ENCODE measurements around the gene GPANK1. TPM values are rescaled to one million over a fixed set of nuclear protein-coding genes. Genes with fewer than 3 reads are reported as not detected.

GPANK1 gene
- total RNA-seq, 1 donor from 2014 or later = 8.9 TPM

GRCh38 chr6:31619805-31620585, 44.8 kb downstream of the GPANK1 start:
- TF ChIP-seq CTCF (IDR thresholded peaks at IDR 0.05; ENCODE audit: unreplicated experiment) = no peak
- peaks cover 8% of the 10 kb centered on the region for H3K27me3 Mint-ChIP-seq (ENCODE audit: unreplicated experiment)
- peaks cover 36% of the 10 kb centered on the region for H3K4me1 Mint-ChIP-seq (ENCODE audit: unreplicated experiment)
- DNase-seq (ENCODE audit: low spot score) = peak; percentile 82
- peak overlapping the region; percentile 99 for H3K27ac Mint-ChIP-seq (ENCODE audit: unreplicated experiment)
- H3K36me3 Mint-ChIP-seq (ENCODE audit: low read depth, unreplicated experiment) = peaks cover 18% of the 10 kb centered on the region
- H3K4me3 Mint-ChIP-seq (ENCODE audit: unreplicated experiment) = peak overlapping the region; percentile 97
- no peaks in the 10 kb centered on the region for H3K9me3 Mint-ChIP-seq (ENCODE audit: unreplicated experiment)

GRCh38 chr6:31617010-31617409, 47.8 kb downstream of the GPANK1 start:
- Mint-ChIP-seq H3K36me3 (ENCODE audit: low read depth, unreplicated experiment) (peaks cover 5% of the 10 kb centered on the region), H3K9me3 (ENCODE audit: unreplicated experiment) (no peaks in the 10 kb centered on the region), H3K27ac (ENCODE audit: unreplicated experiment) (peak overlapping the region; percentile 7), H3K27me3 (ENCODE audit: unreplicated experiment) (peaks cover 10% of the 10 kb centered on the region), H3K4me3 (ENCODE audit: unreplicated experiment) (no peak overlapping the region), H3K4me1 (ENCODE audit: unreplicated experiment) (peaks cover 39% of the 10 kb centered on the region)
- no peak for DNase-seq (ENCODE audit: low spot score)
- TF ChIP-seq CTCF (IDR thresholded peaks at IDR 0.05; ENCODE audit: unreplicated experiment) = no peak

- peaks cover 12% of the 10 kb centered on the region for H3K27me3 Mint-ChIP-seq (ENCODE audit: unreplicated experiment)
- H3K4me1 Mint-ChIP-seq (ENCODE audit: unreplicated experiment) = peaks cover 29% of the 10 kb centered on the region
- H3K27ac Mint-ChIP-seq (ENCODE audit: unreplicated experiment) = peak overlapping the region; percentile 77
- no peak for DNase-seq (ENCODE audit: low spot score)
- no peaks in the 10 kb centered on the region for H3K9me3 Mint-ChIP-seq (ENCODE audit: unreplicated experiment)
- no peaks in the 10 kb centered on the region for H3K36me3 Mint-ChIP-seq (ENCODE audit: low read depth, unreplicated experiment)
- no peak overlapping the region for H3K4me3 Mint-ChIP-seq (ENCODE audit: unreplicated experiment)
- TF ChIP-seq CTCF (IDR thresholded peaks at IDR 0.05; ENCODE audit: unreplicated experiment) = no peak
These were observed 49.0 kb downstream of the GPANK1 start for GRCh38 chr6:31615748-31616147.

GRCh38 chr6:31614684-31615578, 49.9 kb downstream of the GPANK1 start, which contains the start of gene AIF1:
Gene AIF1 (plus strand): TSS chr6:31615234. CDS start chr6:31615330, 96 bp downstream.
- DNase-seq (ENCODE audit: low spot score) = no peak
- Mint-ChIP-seq H3K27me3 (ENCODE audit: unreplicated experiment) (peaks cover 8% of the 10 kb centered on the region), H3K27ac (ENCODE audit: unreplicated experiment) (peak within 1 kb of the TSS; percentile 81), H3K4me1 (ENCODE audit: unreplicated experiment) (peaks cover 26% of the 10 kb centered on the region), H3K4me3 (ENCODE audit: unreplicated experiment) (peak within 1 kb of the TSS; percentile 62), H3K9me3 (ENCODE audit: unreplicated experiment) (no peaks in the 10 kb centered on the region), H3K36me3 (ENCODE audit: low read depth, unreplicated experiment) (no peaks in the 10 kb centered on the region)
- TF ChIP-seq CTCF (IDR thresholded peaks at IDR 0.05; ENCODE audit: unreplicated experiment) = no peak

Data from endothelial cell (in vitro differentiated cells).